GM21786 (cell line): ENCODE data around the gene CCNB1IP1.
A peak's percentile ranks its signal among the peaks of the same experiment; 100 is the strongest.
"Not testable (repeated sequence)": the region's sequence is repeated elsewhere in the genome, so short reads cannot be mapped to it uniquely, and the experiment has no call there.

Experiments used
- ATAC-seq: cut with Tn5 transposase; IDR thresholded peaks from one replicate; pipeline ENCODE4 v1.9.1; 2021; ENCODE audit not compliant: unreplicated experiment

CCNB1IP1 gene

DNA sequence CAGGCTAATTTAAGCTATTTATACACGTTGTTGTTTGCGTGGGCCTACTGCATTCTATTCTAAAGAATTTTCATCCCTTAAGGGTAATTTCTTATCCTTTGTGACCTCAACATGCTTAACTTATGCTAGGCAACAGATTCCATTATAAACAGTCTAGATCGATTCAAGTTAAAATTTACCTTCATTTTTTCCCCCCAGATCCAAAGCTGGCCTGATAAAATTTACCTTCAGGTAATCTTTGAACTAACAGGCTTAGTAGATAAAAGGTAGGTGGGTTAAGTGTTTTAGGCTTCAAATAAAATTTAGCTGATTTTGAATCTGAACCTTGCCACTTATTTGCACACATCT, 389 bp upstream of the CCNB1IP1 start:
- ATAC-seq, result no peak

DNA sequence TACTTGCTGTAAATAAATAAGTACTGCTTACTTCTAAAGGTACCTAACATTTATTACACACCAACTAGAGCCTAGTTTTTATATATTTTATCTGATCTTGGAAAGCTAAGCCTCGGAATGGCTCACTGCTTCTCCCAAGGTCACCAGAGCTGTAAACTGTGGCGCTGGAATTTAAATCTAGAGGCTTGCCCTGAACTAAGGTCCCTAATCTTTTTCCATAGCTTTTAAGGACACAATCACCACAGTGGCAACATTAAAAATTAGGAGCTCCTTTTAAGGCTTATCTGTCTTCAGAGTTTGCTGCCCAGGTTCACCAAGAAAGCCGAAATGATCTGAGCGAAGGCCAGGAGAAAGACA, 670 bp downstream of the CCNB1IP1 start:
- ATAC-seq, result no peak

DNA sequence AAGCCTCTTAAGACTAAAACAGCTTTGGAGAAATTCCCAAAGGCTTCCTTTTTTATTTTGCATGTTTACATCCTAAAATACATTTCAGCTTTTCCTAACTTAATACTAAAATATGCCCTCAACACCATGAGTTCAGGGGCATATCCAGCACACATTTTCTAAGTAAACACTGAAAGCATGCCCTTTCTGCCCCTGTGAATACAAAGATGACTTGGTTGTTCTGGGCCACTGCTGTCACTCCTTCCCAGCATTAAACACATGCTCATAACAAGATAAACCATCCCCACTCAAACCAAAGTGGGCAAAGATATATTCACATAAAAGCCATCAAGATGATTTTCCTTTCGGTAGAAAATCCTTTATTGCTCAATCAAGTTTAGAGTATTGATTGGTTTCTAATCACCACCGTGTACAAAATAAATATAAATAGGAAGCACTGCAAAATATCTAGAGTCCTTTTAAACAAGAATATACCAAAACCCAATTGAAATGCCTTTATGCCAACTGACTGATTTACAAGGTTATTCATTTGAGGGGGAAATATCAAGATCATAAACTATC, 1.9 kb downstream of the CCNB1IP1 start:
- ATAC-seq, result no peak

DNA sequence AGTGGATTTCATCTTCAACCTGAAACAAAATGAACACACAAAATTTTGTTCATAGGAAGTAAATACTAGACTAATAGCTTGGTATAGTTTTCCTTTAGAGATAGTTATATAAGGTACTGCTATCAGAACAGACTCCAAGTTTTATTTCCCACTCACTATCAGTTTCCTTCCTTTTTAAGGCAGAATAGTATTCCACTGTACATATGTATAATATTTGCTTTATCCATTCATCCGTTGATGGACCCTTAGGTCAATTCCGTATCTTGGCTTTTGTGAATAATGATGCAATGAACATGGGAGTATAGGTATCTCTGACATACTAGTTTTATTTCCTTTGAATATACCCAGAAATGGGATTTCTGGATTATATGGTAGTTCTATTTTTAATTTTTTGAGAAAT, 3.7 kb downstream of the CCNB1IP1 start:
- no peak for ATAC-seq

DNA sequence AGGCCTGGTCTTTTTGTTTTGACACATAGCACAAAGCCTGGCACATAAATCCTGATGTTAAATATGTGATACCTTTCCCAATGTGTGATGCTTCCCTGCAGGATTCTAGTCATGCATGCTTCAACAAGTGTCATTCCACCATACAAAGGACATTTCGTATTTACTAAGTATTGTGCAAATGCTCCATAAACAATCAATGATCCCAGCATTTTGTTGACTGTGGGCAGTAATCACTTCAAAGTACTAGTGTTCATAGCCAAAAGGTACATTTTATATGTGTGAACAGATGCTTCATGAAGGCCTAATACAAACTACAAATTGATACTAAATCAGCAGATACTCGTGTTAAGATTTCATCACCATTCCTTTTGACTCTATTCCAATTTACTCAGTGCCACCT, 4.4 kb downstream of the CCNB1IP1 start:
- ATAC-seq, result no peak

DNA sequence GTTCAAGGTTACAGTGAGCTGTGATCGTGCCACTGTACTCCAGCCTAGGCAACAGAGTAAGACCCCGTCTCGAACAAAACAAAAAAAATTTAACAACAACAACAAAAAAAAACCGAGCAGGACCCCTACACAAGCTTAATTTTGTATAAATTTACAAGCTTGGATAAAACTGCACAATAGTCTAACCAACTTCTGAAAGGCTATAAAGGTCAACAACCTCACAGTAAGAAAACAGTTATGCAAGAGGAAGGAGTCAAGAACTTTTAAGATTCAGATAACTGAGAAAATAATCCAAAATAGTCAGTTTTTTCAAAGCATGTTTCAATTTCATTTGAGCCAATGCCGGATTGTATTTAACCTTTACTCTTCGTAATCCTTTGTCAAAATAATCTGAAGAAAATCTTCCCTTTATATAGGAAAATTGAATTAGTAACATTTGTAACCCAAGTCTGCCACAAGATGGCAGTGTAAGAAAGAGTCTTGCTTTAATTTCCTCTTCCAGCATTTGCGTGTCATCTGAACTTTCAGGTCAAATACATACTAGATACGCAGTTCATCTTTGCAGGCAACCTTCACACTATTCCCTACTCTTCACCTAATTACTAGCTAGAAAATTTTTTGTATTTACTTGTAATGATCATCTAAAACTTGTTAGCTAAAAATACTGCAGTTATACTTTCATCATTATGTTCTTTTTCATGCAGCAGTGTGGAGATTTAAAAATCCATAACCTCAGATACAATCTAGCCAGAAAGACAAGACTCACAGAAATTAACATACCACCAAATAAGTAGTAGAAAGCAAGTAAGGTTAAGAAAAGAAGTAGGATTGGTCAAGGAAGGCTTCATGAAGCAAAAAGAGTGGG, 5.8 kb downstream of the CCNB1IP1 start:
- peak; percentile 50 for ATAC-seq

DNA sequence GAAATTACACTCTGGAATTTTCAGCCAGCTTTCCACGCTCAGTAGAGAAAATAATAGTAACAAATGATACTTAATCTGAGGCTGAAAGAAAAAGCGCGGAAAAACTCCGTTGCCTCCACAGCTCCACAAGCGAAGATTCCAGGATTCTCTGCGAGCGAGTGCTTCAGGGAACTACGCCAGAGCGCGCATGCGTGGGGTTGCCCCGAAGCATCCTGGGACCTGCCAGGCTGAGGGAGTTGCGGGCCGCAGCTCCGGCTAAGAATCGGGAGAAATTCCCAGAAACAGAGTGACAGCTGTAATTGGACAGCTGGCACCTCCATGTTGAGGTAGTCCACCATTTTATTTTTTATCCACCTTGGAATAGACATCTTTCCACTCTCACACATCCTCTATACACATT, 15.4 kb downstream of the CCNB1IP1 start:
- ATAC-seq, result no peak

DNA sequence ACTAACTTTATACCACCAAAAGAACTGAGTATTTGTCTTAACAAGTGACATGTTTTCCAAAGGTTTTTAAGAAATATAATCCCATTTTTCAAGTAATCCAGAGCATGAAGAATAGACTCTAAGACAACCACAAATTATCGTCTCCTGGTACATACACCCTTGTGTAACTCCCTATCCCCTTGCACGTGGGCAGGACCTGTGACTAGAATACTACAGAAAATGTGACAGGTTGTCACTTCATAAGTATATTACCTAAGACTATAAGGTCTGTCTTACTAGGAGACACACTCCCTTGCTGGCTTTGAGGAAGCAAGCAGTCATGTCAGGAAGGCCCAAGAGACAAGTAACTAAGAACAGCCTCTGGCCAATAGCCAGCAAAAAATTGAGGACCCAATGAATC, 19.1 kb downstream of the CCNB1IP1 start:
- ATAC-seq, result no peak

DNA sequence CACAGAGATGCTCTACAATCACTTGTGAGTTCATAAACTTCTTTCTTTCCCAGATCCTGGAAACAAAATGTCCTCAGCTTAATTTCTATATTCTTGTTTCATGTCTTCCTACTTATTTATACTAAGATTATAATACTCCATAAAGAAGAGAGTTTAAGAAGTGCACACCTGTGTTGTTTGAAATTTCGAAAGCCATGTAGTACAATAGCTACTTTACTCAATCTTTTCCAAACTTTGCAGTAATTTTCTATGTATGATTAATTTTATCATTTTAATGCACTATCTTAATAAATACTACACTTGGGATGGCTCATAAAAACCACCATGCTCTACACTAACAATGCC, 27.0 kb downstream of the CCNB1IP1 start:
- no peak for ATAC-seq

DNA sequence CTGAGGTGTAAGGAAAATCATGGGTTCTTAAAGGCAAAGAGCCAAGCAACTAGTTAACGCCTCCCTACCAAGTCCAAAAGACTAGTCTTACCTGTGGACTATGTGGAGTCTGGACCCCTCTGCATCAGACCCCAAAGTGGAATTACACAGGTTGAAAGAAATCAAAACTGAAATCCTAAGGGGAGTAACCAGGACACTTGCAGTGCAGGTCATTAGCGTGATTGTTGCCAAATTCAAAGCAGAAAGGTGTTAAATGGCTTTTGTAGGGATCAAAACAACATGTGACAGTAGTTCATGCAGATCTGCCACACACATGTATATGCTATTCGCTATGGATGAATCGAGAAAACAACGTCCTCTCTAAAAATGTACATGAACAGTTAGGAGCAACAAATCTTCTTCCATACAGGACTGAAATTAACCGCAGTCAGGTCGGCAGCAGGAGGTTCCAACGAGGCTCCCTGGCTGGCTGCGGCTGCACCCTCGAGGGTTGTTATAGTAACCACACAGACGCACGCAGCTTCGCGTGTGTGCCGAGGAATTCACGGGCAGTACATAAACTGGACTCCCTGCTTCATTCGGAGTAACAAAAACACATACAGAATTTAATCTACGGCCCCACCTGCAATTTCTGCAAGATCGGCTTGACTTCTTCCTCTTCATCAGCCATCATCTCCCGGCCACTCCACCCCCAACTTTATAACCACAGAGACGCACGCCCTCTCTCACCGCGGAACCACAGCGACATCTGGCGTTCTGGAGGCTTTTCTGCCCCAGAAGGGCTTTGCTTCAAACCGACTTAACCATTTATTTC, 27.6 kb downstream of the CCNB1IP1 start, which contains the start of gene TTC5:
Gene TTC5 (minus strand): TSS at position 687 of the 814 bp plus-strand sequence. CDS start 14 bp downstream, at position 673.
- ATAC-seq, result peak; percentile 94

DNA sequence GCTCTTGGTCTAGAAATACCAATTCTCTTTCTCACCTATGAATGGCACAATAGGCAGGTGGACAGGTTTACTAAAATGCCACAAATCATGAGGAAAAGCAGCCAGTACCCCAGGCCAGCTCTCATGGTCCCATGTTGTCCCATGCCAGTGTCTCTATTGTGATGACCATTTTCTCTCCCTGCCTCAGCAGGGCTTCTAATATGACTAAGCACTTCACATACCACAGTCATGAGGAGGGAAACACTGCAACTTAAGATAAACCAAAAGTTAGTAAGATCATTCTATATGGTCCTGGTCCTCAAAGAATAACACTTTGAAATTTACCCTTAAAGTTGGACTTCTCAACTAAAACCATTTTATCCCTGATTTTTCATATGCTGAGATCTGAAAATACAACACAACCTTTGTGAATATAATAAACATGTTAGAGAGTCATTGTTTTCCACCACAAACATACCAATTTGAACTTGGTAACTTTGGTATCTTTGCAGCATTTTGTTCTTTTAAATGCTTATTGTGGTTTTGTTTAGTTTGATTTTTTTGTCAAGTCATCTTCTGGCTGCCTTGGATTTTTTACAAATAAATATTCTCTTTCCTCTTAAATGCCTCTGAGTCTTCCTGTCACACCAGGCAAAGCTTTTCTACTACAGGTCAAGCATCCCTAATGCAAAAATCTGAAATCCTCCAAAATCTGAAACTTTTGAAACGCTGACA, 30.9 kb downstream of the CCNB1IP1 start:
- ATAC-seq, result no peak

DNA sequence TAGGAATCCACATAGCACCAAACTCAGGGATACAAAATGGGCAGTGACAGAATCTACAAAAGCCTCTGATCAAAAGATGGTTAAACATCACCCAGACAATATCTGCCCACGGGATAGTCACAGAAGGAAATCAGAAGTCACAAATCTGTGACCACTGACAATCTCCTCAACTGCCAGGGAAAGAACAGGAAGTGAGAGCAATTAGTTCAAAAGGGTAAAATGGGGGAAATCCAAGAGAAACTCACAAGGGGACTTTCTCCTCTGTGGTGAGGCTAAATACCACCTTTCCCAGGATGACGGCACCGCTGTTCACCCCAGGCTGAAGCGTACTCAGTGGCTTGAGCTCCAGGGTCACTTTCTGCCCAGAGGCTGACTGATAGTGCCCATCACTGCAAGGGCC, 38.0 kb downstream of the CCNB1IP1 start:
- peak; percentile 85 for ATAC-seq

DNA sequence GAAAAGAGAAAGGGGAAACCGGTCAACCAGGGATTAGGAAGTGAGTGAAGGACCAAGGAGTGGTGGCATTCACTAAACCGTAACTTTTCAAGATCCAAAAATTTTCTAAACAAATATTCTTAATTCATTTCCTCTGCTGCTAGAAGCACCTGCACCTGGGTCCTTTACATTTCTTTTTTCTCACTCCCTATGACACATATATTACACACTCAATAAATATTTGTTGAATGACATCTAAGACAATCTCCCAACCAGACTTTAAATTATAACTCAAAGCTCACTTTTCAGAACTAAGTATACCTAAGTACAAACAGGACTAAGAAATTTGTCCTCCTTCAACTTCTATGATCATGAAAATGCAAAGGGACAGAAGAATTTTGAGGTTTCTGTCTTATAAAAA, 38.4 kb downstream of the CCNB1IP1 start:
- ATAC-seq, result no peak

DNA sequence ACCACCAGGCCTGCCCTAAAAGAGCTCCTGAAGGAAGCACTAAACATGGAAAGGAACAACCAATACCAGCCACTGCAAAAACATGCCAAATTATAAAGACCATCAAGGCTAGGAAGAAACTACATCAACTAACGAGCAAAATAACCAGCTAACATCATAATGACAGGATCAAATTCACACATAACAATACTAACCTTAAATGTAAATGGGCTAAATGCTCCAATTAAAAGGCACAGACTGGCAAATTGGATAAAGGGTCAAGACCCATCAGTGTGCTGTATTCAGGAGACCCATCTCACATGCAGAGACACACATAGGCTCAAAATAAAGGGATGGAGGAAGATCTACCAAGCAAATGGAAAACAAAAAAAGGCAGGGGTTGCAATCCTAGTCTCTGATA, 51.1 kb downstream of the CCNB1IP1 start:
- not testable (repeated sequence) for ATAC-seq

DNA sequence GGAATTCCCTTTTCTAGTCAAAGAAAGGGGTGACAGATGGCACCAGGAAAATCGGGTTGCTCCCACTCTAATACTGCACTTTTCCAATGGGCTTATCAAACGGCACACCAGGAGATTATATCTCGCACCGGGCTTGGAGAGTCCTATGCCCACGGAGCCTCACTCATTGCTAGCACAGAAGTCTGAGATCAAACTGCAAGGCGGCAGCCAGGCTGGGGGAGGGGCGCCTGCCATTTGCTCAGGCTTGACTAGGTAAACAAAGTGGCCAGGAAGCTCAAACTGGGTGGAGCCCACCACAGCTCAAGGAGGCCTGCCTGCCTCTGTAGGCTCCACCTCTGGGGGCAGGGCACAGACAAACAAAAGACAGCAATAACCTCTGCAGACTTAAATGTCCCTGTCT, 52.8 kb downstream of the CCNB1IP1 start:
- not testable (repeated sequence) for ATAC-seq

DNA sequence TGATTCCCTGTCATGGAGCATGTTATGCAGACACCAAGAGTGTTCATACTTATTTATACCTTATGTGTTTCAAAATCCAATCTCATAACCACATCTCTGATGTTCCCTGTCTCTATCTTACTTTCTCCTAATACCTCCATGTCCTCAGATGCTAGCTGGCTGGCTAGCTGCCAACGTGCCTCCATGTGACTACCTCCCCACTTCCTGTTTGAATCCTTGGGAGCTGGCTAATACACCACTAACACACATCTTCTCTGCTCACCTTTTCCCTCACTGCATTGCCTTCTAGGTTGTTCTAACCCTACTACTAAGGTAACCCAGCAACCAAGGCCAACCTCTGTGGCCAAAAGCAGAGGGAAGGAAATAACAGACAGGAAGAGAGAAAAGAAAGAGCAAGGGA, 54.7 kb downstream of the CCNB1IP1 start:
- ATAC-seq, result no peak

DNA sequence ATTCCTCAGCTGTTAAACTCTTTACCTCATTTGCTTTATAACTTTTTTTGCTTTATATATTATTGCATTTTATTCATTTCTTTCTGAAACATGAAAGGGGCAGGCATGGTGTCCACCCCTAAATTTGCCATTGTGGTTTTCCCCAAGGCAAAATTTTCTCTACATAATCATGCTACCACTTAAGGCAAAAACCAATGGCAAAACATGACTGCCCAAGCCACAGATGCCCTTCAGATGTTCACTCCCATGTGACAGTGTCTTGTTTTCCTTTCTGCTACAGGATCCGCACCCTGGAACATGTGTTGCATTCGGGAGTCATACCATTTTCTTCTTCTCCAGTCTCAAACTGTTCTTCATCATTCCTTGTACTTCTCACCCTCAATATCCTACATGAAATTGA, 55.7 kb downstream of the CCNB1IP1 start:
- no peak for ATAC-seq

DNA sequence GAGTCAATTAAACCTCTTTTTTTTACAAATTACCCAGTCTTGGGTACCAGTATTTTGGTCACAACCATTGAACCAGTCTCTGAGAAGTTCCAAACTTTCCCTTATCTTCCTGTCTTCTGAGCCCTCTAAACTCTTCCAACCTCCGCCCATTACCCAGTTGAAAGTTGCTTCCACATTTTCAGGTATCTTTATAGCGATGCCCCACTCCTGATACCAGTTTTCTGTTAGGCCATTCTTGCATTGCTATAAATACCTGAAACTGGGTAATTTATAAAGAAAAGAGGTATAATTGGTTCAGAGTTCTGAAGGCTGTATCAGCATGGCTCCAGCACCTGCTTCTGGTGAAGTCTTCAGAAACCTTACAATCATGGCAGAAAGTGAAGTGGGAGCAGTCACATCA, 59.0 kb downstream of the CCNB1IP1 start:
- ATAC-seq, result no peak

DNA sequence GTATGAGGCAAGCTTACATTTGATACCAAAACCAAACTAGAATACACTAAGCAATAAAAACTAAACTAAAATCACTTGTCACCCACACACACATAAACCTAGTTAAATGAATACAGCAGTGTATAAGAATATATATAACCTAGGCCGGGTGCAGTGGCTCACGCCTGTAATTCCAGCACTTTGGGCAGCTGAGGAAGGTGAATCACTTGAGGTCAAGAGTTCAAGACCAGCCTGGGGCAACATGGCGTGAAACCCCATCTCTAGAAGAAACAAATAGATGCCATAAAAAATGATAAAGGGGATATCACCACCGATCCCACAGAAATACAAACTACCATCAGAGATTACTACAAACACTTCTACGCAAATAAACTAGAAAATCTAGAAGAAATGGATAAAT, 68.7 kb downstream of the CCNB1IP1 start:
- not testable (repeated sequence) for ATAC-seq

DNA sequence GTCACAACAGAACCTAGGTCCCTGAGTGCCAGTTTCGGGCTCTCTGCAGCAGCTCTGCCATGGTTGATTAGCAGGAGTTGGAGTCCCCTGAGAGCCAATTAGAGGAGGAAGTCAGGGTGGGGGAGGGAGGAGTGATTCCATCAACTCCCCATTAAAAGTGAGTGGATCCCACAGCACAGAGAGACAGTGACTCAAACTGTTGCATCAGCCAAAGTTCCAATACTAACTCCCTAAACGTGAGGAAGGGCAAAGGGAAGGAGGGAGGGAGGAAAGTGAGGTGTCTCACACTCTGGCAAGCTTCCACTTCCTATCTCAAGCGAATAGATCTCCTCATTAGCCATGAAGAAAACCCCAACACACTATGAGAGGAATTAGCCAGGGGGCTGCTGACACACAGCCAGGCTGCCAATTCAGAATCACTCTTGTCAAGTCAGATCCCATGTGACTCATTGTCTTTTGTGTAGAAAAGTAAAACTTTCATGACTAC, 70.4 kb downstream of the CCNB1IP1 start:
- no peak for ATAC-seq
